Epithelial cell of prostate (primary cell): Measurements from ENCODE around the gene ARMC12.

Source experiments
- DNase-seq: peaks from one replicate; pipeline ENCODE4 v3.0.0-alpha.2; 2011; ENCODE audit warnings: low read depth, low spot score
- H3K27ac ChIP-seq: fragments of 450-650 bp; 2 replicates; pipeline ENCODE4 v1.5.1; 2017; ENCODE audit warnings: mild to moderate bottlenecking

ARMC12 gene

DNA sequence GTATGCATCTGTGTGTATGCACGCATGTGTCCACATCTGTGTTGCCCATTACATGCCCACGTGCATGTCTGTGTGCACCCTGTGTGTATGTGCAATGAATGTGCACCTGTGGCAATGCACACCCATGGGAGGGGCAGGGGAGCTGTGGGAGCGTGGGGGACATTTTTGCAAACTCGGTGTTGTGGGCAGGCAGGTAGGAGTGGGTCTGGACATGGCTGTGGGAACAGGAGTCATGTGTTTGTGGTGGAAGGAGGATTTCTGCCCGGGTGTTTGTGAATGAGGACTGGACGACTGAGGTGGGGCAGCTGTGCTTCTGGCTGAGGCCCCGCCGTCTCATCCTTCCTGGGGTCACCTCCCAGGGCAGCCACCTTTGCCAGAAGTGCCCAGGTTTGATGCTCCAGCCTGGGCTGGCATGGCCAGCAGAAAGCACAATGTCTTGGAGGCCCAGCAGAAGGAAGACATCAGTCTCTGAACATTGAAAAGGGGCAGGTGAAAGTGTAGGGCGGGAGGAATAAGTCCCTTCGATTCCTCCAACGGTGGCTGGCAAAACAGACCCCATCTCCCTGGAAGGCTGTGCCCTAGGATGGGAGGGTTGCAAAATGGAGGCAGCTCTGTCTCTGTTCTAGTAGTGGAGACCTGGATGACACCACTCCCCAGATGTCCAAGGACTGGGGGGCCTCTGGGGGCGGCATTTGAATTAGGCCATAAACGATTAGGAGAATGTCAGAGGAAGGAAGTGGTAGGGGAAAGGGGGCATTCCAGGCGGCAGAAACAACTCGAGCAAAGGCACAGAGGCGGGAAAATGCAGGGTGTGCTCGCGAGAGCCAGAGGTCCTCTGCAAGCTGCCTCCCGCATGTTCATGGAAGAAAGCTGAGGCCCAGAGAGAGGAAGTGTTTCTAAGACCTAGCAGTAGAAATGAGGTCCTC lies 19.1 kb upstream of the ARMC12 start:
- no peak overlapping the region for H3K27ac ChIP-seq
- DNase-seq: no peak

GRCh38 chr6:35718375-35718736 lies 18.5 kb upstream of the ARMC12 start:
- H3K27ac ChIP-seq: no peak overlapping the region
- no peak for DNase-seq

GRCh38 chr6:35718911-35719381 lies 17.9 kb upstream of the ARMC12 start:
- no peak overlapping the region for H3K27ac ChIP-seq
- DNase-seq: no peak

- H3K27ac ChIP-seq: no peak overlapping the region
Observed at GRCh38 chr6:35719404-35719829, 17.4 kb upstream of the ARMC12 start.

GRCh38 chr6:35719830-35720733 lies 16.8 kb upstream of the ARMC12 start:
- H3K27ac ChIP-seq: no peak overlapping the region

More at GRCh38 chr6:35719404-35719829, 17.4 kb upstream of the ARMC12 start:
- no peak for DNase-seq

DNA sequence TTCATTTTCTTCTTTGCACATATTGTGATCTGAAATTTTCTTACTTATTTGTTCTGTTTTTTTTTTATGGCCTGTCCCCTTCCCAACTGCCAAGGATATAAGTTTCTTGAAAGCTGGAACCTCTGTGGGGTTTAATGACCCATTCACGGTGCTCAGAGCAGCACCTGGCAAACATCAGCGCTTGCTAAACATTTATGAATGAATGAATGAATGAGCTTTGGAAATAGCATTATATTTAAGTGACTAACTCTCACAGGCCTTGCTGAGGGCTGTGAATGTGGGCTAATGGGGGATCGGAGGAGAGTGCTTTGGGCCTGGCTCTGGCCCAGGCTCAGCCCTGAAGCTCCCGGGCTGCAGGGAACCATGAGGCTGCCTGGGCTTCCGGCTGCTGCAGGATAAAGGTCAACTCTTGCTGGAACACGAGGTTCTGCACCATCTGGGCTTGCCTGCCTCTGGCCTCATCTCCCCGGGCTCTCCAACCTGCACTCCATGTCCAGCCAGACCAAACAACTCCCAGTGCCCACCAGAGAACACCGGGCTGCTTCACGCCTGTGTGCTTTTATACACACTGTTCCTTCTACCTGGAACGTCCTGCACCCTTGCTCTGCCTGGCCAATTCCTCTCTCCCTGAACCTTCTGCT lies 14.6 kb upstream of the ARMC12 start:
- no peak overlapping the region for H3K27ac ChIP-seq
- DNase-seq: no peak

More at GRCh38 chr6:35719830-35720733, 16.8 kb upstream of the ARMC12 start:
- no peak for DNase-seq

DNA sequence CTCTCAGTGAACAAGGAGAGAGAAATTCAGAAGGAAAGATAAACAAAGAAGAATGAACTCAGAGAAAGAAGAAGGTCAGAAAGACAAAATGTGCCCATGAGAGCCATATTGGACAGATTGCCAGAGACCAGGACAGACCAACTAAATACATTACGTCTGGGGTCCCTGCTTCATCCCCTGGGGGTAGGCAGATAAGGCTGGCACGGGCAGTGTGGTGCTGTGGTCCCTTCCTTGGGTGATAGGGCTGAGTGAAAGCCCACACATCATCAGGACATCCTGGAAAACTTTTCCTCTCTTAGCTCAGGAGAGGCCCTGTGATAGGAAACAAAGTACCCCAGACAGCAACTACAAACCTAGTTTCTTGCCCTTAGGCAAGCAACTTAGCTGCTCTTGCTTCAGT lies 13.2 kb upstream of the ARMC12 start:
- no peak for DNase-seq
- no peak overlapping the region for H3K27ac ChIP-seq

DNA sequence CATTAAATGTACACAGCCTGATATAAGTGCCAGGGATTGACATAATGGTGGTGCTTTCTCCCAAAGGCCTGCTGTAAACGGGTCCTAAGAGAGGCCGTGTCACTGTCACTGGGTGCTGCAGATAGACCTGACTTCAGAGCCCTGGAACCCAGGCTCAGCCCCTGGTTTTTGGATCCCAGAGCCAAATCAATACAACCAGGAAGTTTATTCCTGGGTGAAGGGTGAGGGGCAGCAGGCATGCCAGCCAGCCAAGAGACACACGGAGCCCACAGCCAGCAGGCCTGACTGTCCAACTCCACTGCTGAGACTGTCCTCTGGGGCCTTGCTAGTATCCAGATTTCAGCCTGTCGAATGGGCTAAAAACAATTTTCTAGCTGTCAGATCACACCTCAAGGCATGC lies 12.8 kb upstream of the ARMC12 start:
- no peak for DNase-seq

GRCh38 chr6:35724471-35724870 lies 12.4 kb upstream of the ARMC12 start:
- no peak for DNase-seq
- H3K27ac ChIP-seq: no peak overlapping the region

More for the DNA sequence above, 12.8 kb upstream of the ARMC12 start:
- H3K27ac ChIP-seq: no peak overlapping the region

DNA sequence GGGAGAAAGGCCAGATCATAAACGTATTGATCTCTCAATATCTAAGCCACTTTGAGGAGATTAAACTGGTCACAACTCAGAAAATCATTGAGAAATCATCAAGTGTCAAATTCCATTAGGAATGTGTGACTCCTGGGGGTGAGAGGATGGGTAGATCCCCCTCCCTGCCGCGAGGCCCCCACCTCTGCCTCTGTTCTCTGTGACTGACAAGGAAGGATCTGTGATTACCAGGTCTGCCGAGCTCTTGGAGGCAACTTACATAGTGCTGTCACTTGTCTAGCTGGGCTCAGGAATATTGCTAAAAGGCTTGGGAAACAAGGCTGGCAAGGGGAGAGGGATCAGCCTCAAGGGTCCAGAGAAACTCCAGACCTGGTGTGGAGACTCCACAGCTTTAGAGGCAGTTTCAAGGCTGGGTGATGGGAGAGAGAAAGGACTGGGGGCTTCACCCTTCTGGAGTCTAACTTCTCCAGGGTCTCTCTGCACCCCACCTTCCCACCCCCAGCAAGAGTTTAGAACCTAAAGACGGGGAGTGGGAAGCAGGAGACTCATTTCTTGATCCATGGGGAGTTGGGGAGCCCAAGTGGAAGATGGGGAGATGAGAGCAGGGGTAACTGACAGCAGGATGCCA lies 11.6 kb upstream of the ARMC12 start:
- DNase-seq: no peak
- H3K27ac ChIP-seq: peak overlapping the region; percentile 96

DNA sequence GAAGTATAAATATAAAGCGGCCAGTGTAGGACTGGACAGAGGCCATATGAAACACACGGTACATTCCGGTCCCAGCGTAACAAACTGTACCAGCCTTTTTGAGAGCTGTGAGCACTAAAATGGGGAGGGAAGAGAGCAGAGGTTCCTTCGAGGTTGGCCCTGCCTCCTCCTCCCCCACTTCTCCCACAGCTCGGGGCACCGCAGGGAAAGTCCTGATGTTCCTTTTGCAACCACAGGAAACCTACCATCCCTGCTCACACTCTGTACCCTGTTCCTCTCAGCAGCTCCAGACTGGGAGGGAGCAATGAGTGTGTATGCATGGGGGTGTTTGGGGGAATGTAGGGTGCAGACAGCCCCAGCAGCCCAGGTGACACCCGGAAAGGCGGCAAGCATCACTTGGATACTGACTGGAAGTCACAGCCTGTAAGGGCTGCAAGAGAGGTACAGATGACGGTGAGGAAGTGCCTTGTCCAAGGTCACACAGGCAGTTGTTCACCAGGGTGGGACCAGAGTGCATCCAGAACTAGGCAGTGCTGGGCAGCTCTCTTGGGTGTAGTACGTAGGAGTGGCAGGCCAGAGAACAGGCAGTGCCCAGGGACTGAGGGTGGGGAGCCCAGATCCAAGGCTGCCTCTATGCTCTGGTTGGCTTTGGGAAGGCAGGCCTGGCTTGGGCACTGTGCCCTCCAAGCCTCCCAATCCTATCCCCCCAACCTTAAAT lies 11.0 kb upstream of the ARMC12 start:
- peak overlapping the region; percentile 96 for H3K27ac ChIP-seq
- DNase-seq: no peak

DNA sequence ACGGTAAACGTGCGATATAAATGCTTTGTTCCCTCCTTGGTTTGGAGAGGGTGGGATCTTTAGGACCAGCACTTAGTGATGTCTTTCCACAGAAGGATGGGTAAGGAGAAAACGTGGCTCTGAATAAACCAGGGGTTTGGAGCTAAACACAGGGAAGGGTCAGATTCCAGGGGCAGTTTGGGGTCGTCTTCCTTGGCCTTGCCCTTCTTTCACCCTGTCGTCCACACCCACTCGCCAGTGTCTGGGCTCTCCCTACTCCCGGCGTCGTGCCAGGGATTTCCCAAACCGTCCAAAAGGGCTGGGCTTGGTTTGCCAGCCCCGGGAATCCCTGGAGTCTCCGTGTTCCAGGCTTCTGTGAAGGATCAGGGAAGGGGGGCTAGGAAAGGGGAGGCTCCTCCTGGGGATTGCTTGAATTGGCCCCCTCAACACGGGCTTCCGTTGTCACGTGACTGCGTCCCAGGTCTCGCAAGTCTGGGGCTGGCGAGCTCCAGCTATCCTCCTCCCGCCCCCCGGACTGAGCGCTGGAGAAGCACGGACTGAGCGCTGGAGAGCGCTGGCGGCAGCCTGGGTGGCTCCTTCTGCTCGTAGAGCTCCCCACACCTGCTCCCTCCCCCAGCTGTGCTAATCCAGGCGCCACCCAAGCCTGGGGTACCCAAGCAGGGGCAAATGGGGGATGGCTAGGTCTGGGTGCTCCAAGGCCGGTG lies 9.4 kb upstream of the ARMC12 start:
- no peak for DNase-seq
- H3K27ac ChIP-seq: peak overlapping the region; percentile 96

DNA sequence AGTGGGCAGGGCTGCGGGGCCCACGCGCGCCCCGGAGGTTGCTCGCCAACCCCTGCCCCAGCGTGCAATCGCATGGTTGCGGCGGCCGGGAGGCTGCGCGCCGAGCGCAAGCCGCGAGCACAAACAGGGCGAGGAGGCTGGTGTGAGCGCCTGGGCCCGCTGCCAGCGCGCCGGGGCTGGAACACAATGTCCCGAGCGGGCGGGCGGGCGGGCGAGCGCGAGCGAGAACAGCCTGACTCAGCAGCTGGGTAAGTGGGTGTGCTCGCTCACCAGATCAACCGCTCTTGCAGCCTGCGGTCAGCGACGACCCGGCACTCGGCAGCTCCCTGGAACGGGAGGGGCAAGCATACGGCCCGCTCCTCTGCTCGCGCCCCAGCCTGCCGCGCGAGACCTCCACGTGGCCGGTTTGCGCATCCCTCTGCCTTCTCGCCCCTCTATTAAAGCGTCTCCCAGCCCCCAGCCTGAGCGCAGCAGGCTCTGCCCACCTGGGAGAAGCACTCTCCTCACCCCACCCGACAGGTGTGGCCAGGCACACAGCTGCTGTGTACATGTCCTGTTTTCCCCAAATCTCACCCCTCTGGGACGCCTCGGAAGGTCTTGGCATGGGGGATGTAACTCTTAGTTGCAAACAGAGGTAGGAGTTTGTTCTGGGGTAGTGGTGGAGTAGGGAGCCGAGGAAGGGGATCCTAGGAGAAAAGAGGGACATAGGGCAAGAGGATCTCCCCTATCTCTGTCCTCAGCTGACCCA lies 8.7 kb upstream of the ARMC12 start:
- peak; percentile 92 for DNase-seq
- H3K27ac ChIP-seq: peak overlapping the region; percentile 96

DNA sequence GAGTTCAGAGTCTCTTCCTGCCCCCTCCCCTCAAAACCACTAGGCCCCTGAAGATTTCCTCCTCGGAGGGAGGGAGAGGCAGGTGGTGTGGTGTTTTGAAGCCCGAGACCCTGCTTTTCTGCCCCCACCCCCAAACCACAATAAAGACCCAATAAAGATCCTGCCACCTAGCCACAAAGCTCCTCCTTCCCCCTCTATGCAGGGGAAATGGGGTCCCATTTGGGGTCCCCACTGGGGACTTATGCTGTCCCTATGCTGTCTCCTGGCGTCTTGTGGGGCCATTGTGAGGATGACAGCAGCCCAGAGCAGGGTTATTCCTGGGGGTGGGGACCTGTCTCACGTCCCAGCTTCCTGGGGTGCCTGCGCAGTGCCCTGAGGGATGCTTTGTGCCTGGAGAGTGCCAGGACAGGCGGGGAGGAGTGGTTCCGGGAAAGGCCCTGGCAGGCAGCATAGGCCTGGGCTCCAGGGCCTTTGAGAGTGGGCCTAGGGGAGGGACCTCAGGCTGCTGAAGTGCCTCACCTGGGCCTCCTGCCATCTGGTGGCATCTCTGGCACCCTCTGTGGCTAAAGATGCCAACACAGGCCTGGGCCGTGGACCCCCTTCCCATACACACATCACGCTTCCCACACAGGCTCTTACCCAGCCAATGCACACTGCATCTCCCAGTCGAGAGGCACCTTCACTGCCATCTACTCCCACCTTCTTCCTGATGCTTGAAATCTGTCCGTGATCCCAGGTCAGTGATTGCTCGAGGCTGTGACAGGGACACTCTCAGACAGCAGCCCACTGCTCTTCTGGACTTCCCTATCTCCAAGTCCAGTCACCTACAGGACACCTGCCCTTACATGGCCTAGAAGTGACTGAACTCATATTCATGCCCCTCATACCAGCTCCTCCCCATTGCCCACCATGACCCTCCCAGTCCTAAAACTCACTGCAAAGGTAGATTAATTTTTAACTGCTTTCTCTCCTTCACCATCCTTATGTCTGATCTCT lies 7.9 kb upstream of the ARMC12 start:
- peak overlapping the region; percentile 96 for H3K27ac ChIP-seq
- DNase-seq: no peak

DNA sequence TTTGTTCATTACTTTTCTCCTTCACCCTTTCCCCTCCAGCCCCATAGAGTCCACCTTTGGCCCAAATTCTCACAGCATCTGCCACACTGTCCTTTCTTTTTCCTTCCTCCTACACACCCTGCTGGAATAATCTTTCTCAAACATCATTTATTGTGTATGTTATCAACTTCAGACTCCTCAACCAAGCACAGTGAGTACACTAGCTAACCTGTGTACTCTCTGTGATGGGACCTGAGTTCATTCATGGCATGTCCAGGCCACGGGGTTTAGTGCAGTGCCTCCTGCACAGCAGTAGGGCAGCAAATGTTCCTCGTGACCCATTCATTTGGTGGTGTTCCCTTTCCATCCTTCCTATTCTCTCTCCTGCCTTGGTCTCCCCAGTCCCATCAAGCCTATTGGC lies 7.1 kb upstream of the ARMC12 start:
- H3K27ac ChIP-seq: peak overlapping the region; percentile 96
- no peak for DNase-seq

DNA sequence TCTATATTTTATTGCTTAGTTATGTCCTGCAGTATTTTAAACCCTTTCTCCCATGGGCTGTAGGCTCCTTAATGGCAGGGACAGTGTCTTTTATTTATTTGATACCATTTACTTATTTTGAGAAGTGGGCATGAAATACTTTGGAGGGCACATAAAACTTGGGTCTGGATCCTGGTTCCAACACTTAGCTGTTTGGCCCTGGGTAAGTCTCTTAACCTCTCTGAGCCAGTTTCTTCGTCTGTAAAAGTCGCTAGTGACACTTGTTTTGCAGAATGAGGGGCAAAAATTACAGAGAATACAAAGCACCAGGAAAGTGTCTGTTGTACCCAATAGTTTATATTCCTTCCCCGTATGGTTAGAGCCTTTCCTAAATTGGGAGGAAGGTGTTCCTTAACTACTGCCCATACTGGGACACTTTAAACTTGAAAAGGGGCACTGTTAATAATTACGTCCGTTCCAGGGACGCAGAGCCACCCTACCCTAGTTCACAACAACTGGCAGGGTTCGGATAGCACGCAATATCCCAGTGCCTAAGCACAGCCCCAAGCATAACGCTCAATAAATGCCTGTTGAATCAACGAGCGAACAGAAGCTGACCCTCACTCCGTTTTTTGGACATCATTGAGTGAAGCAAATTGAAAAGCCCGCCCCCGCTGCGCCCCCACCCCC lies 6.0 kb upstream of the ARMC12 start:
- no peak for DNase-seq
- H3K27ac ChIP-seq: peak overlapping the region; percentile 96
